Neuron (in vitro differentiated cells): ENCODE results near the gene PPP6R3.

Source experiments
- H2AFZ ChIP-seq: one replicate; pipeline ENCODE4 v1.6.1; 2013; ENCODE audit warnings: low read depth, mild to moderate bottlenecking, inconsistent platforms, low read length, moderate library complexity
- H3K27me3 ChIP-seq: one replicate; pipeline ENCODE4 v1.6.1; 2013; ENCODE audit warnings: low read length; ENCODE audit not compliant: insufficient read depth
- H3K36me3 ChIP-seq: one replicate; pipeline ENCODE4 v1.6.1; 2013; ENCODE audit warnings: low read length; ENCODE audit not compliant: insufficient read depth
- H3K4me1 ChIP-seq: one replicate; pipeline ENCODE4 v1.6.1; 2013; ENCODE audit warnings: low read length; ENCODE audit not compliant: insufficient read depth
- H3K4me3 ChIP-seq: 2 replicates; pipeline ENCODE4 v1.5.1; 2013; ENCODE audit warnings: mild to moderate bottlenecking, low read length, moderate library complexity
- H3K9me3 ChIP-seq: one replicate; pipeline ENCODE4 v1.6.1; 2013; ENCODE audit warnings: low read length

PPP6R3 gene

DNA sequence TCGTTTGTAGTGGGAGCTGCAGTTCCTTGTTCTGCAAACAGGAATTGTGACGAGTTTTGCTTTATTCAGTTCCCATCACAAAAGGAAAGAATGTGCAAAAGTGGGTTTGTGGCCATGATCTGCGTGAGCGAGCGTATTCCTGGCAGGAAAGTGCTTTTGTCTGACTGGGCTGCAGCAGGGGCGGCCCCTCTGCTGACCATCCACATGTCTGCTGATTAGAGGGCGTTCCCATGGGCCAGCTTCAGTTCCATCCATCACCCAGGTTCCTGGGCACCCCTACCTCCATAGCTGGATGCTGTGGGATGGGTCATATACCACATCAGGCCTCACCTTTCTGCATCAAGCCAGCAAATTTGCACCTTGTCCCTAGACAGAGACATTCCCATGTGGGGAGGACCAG is 194.9 kb downstream of the PPP6R3 start:
- Histone ChIP-seq H3K4me3 (no peak overlapping the region), H3K9me3 (peaks cover 11% of the 10 kb centered on the region), H3K27me3 (peaks cover 12% of the 10 kb centered on the region), H3K36me3 (no peaks in the 10 kb centered on the region), H3K4me1 (no peaks in the 10 kb centered on the region), H2AFZ (no peak overlapping the region)

DNA sequence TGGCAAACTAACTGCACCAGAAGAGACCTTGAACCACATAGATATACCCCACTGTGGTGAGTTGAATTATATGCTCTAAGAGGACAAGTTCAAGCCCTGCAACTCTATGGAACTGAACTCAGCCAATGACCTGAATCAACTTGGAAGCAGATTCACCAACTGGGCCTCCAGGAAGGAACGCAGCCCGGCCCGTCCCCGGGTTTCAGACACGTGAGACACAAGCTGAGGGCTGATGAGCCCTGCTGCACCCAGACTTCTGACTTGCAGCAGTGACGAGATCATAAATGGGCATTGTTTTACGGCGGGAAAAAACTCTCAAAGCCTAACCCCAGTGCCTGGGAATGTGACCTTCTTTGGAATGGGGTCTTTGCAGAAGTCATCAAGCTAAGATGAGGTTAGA is 195.3 kb downstream of the PPP6R3 start:
- peaks cover 13% of the 10 kb centered on the region for H3K27me3 ChIP-seq
- H3K4me3 ChIP-seq: no peak overlapping the region
- no peaks in the 10 kb centered on the region for H3K4me1 ChIP-seq
- peaks cover 11% of the 10 kb centered on the region for H3K9me3 ChIP-seq
- H3K36me3 ChIP-seq: no peaks in the 10 kb centered on the region
- H2AFZ ChIP-seq: no peak overlapping the region

DNA sequence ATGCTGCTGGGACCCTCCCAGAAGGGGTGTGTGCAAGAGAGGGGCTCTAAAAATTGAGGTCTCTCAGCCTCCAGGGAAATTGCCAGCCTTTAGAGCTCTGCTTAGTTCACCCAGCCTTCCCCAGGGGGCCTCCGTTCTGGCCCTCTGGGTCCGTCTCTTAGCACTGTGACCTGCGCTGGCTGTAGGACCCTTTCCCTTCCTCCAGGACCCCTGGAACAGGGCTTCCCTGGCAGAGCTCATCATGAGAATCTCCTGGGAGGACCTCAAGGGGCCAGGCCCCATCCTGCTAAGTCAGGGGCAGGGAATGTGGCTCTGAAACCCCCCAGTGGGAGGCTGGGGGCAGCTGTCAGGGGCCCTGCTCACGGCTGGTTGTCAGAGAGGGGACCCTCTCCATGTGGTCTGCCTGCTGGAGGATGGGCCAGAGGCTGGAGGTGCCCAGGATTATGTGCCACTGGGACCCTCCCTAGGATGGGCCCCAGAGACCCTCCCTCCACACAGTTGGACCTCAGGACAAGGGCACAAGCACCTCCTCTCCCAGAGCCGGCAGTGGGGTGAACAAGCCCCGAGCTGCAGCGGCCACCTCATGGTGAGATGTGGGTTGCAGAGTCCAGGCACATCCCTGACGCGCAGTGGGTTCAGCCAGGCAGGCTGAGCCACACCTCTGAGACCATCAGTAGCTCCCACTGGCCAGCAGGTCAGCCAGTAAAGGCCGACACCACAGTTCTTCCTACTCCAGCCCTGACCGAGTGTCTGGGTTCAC is 196.6 kb downstream of the PPP6R3 start:
- Histone ChIP-seq H3K4me1 (no peaks in the 10 kb centered on the region), H3K9me3 (peaks cover 11% of the 10 kb centered on the region), H3K4me3 (no peak overlapping the region), H3K36me3 (no peaks in the 10 kb centered on the region), H2AFZ (no peak overlapping the region), H3K27me3 (peaks cover 13% of the 10 kb centered on the region)

DNA sequence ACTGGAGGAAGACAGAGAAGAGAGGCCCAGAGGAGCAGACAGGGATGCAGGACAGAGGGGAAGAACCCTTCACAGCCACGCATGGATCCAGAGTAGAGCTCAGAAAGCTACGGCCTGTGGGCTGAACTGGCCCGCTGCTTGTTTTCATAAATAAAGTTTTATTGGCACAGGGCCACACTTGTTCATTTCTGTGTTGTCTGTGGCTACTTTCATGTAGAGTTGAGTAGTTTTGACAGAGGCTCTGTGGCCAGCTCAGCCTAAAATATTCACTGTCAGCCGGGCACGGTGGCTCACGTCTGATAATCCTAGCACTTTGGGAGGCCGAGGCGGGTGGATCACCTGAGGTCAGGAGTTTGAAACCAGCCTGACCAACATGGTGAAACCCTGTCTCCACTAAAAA is 197.5 kb downstream of the PPP6R3 start:
- Histone ChIP-seq H3K9me3 (peaks cover 11% of the 10 kb centered on the region), H3K36me3 (no peaks in the 10 kb centered on the region), H3K27me3 (peaks cover 13% of the 10 kb centered on the region), H3K4me1 (no peaks in the 10 kb centered on the region), H3K4me3 (no peak overlapping the region), H2AFZ (no peak overlapping the region)

DNA sequence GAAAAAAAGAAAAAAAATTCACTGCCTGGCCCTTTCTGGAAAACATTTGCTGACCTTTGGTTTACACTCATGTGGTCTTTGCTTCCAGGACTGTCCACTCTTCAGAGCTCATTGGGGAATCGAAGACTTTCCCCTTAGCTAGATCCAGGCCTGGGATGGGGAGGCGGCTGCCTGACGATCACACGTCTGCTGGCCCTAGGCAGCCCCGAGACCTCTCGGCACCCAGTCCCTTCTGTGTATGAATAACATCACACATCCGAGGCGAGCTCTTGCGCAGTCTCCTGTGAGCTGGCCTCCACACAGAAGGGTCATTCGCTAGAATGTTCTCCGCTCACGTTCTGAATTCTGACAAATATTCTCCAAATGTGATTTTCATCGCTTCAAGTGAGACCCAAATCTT is 198.1 kb downstream of the PPP6R3 start:
- no peaks in the 10 kb centered on the region for H3K36me3 ChIP-seq
- H3K4me1 ChIP-seq: no peaks in the 10 kb centered on the region
- no peak overlapping the region for H2AFZ ChIP-seq
- H3K27me3 ChIP-seq: peaks cover 13% of the 10 kb centered on the region
- no peak overlapping the region for H3K4me3 ChIP-seq
- H3K9me3 ChIP-seq: peaks cover 11% of the 10 kb centered on the region

DNA sequence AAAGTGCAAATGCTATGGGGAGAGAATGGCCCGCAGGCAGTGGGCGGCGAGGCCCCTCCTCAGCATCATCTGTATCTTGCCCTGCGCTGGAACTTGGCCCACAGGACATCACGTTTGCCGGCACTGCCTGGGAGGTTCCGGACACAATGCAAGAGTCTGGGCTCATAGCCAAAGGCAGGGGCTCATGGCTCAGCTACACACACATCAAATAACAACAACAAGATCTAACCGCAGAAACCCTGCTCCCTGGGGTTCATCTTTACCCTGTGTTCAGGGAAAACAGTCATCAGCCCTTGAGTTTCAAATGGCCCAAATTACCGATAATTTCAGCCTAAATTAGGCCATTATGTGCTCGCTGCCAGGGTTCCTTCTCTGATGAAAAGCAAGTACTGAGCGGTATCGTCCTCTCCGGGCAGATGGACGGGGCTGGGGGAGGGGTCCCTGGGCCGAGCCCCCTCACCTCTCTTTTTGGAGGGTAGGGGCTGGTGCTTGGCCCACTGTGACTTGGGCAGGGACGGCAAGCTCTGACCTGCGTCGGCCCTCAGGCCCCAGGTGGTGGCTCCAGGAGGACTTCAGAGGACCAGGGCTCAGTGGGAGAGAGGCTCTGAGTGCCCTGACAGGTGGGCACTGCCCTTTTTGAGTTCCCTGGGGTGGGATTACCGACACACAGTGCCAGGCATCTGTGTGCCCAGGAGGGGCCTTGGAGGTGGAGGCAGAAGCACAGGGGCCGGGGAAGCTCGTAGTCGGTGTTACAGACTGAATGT is 198.8 kb downstream of the PPP6R3 start:
- Histone ChIP-seq H3K4me1 (no peaks in the 10 kb centered on the region), H3K4me3 (no peak overlapping the region), H3K36me3 (no peaks in the 10 kb centered on the region), H3K27me3 (peaks cover 13% of the 10 kb centered on the region), H3K9me3 (peaks cover 6% of the 10 kb centered on the region), H2AFZ (no peak overlapping the region)

DNA sequence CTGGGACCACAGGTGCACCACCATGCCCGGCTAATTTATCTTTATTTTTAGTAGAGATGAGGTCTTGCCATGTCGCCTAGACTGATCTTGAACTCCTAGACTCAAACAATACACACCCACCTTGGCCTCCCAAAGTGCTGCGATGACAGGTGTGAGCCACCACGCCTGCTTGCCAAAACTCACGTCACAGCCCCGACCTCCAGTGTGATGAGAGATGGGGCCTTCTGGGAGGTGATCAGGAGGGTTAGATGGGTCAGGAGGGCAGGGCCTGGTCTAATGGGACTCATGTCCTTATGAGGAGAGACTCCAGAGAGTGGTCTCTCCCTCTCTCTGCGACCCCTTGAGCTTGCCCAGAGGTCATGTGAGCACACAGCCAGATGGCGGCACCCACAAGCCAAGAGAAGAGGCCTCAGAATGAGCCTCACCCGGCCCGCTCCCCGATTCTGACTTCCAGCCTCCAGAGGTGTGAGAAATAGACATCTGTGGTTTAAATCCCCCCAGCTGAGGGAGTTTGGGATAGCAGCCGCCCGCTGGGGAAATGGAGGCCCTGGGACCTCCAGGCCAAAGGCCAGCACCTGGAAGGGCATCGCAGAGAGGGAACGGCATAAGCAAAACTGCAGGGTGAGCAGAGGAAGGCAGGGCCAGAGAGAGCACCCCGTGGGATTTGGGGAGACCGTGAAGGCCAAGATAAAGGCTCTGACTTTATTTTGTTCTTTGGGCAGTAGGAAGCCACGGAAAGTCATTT is 199.7 kb downstream of the PPP6R3 start:
- H3K4me3 ChIP-seq: no peak overlapping the region
- H3K9me3 ChIP-seq: peaks cover 4% of the 10 kb centered on the region
- no peaks in the 10 kb centered on the region for H3K36me3 ChIP-seq
- peaks cover 13% of the 10 kb centered on the region for H3K27me3 ChIP-seq
- no peak overlapping the region for H2AFZ ChIP-seq
- H3K4me1 ChIP-seq: no peaks in the 10 kb centered on the region

DNA sequence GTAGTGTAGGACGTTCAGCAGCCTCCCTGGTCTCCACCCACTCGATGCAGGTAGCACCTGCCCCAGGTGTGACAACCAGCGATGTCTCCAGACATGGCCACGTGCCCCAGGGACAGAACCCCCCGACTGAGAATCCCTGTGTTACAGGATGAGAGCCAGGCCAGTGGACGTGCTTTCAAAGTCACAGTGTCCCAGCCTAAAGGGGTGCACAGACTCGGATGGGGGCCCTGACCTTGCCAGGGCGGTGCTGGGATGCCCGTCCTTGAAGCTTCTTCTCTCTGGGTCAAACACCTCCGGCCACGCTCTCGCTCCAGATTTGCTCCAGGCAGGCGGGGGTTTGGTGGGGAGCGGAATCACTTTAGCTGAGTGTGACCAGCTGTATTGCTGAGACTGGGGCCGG is 200.5 kb downstream of the PPP6R3 start:
- no peak overlapping the region for H2AFZ ChIP-seq
- no peaks in the 10 kb centered on the region for H3K36me3 ChIP-seq
- no peak overlapping the region for H3K4me3 ChIP-seq
- peaks cover 13% of the 10 kb centered on the region for H3K27me3 ChIP-seq
- H3K4me1 ChIP-seq: no peaks in the 10 kb centered on the region
- peaks cover 2% of the 10 kb centered on the region for H3K9me3 ChIP-seq

DNA sequence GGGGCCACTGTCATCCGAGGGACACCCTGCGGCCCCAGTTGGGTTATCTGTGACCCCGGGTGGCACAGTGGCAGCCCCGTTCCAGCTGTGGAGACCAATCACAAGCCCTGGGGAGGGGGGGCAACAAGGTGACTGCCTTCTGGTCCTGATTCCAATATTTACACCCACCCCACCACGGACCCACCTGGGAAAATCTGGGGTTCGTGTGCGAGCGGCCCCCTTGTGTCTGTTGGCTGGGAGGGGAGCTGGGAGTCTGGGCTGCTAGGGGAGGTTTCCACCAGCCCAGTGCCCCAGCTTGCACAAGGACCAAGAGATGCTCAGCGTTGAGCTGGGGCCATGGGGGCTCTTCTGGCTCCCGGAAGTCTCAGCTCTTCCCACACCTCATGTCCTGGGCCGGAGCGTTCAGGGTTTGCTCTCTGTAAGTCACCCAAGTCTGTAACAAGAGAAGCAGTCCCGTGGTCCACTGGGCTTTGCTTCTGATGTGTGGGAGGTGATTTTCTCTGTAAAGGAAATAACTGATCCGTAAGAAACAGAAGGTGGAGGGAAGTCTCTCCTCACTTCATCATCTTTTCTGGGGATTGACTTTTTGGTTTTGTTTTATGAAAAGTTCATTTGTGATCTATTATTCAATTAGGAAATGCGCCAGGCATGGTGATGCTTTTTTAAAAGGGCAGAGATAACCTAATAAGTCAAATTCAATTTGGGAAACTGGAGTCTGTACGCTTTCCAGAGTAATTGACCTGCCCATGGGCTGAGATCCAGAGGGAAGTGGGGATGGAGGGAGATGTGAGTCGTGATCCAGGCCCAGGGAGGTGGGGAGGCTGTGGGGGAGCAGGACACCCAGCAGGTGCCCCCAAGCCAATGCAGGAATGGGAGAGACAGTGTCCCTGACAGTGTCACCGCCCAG is 201.4 kb downstream of the PPP6R3 start:
- H3K36me3 ChIP-seq: no peaks in the 10 kb centered on the region
- H3K4me3 ChIP-seq: no peak overlapping the region
- H3K4me1 ChIP-seq: no peaks in the 10 kb centered on the region
- no peak overlapping the region for H2AFZ ChIP-seq
- H3K27me3 ChIP-seq: peaks cover 13% of the 10 kb centered on the region
- H3K9me3 ChIP-seq: peaks cover 2% of the 10 kb centered on the region

DNA sequence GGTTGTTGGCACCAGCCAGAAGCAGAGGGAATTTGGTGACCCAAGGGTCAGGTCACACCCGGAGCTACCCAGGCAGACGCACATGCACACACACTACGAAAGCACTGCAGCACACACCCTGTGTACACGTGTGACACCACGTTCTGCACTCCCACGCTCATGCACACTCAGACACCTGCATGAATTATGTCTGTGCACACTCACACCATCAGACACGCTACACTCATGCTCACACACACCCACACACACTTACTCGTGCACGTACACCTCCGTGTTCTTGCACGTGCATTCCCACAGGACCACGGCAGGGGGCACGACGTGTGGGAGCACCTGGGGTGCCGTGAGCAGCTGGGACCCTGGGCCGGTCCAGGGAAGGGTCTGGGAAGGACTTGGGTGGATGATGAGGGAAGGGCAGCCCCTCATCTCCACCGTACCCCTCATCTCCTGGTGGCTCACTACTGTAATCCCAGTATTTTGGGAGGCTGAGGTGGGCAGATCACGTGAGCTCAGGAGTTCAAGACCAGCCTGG is 203.0 kb downstream of the PPP6R3 start:
- H3K27me3 ChIP-seq: peaks cover 13% of the 10 kb centered on the region
- H3K9me3 ChIP-seq: no peaks in the 10 kb centered on the region
- H3K36me3 ChIP-seq: no peaks in the 10 kb centered on the region
- no peak overlapping the region for H3K4me3 ChIP-seq
- no peak overlapping the region for H2AFZ ChIP-seq
- H3K4me1 ChIP-seq: no peaks in the 10 kb centered on the region

DNA sequence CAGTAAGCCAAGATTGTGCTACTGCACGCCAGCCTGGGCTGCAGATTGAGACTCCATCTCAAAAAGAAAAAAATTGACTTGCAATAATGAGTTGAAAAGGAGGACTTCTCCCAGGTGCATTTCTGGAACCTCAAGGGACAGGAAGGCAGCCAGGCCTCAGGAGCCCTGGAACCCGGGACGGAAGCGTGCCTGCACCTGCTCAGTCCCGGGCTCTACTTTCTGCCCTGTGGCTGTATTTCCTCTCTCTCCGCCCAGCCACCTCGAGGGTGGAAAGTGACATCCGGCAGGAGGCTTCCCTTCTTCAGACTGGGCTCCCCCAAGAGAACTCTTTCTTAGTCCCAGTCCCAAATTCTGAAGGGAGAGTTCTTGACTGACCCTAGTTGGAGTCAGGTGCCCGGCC is 203.6 kb downstream of the PPP6R3 start:
- peaks cover 8% of the 10 kb centered on the region for H3K27me3 ChIP-seq
- no peaks in the 10 kb centered on the region for H3K9me3 ChIP-seq
- no peak overlapping the region for H3K4me3 ChIP-seq
- no peaks in the 10 kb centered on the region for H3K36me3 ChIP-seq
- no peak overlapping the region for H2AFZ ChIP-seq
- no peaks in the 10 kb centered on the region for H3K4me1 ChIP-seq

DNA sequence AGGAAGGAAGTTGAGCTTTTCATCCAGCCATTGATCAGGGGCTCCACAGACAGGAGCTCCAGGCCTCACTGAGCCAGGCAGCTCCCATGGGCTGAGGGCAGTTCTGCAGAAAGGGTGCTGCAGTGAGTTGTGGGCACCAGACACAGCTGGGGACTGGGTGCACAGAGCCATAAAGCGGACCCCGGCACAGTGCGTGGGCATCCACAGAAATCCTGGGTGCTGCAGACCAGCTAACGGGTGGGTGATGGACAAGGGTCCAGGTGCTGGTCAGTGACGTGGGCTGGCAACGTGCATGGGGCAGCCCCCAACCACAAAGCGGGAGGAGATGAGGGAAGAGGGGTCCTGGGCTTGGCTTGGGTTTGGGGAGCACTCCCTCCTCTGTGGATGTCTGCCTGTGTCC is 204.4 kb downstream of the PPP6R3 start:
- H3K36me3 ChIP-seq: no peaks in the 10 kb centered on the region
- H3K27me3 ChIP-seq: peaks cover 5% of the 10 kb centered on the region
- H2AFZ ChIP-seq: no peak overlapping the region
- H3K4me3 ChIP-seq: no peak overlapping the region
- H3K4me1 ChIP-seq: no peaks in the 10 kb centered on the region
- H3K9me3 ChIP-seq: no peaks in the 10 kb centered on the region
